ENCODE results near the gene LYL1. TPM values are rescaled to one million over a fixed set of nuclear protein-coding genes. Genes with fewer than 3 reads are reported as not detected.

LYL1 gene
- total RNA-seq, 2 experiments from 2014 or later = 3.3 to 3.8 TPM

- ATAC-seq (no peak), DNase-seq (no peak)
- no peak overlapping the region for H3K27ac Mint-ChIP-seq
- POLR2A ChIA-PET = no interaction called here
- H3K4me1 Mint-ChIP-seq (ENCODE audit: low read depth) = no peaks in the 10 kb centered on the region
- no peaks in the 10 kb centered on the region for H3K36me3 Mint-ChIP-seq (ENCODE audit: low read depth)
- H3K9me3 Mint-ChIP-seq (ENCODE audit: insufficient read depth) = no peaks in the 10 kb centered on the region
- H3K27me3 Mint-ChIP-seq (ENCODE audit: low read depth) = no peaks in the 10 kb centered on the region
- CTCF ChIA-PET = interaction anchor here (1.0 to 1.4 kb wide), 3 partner anchors 15 to 113 kb away, joined by 3 to 6 read pairs (median 6); no protein-coding TSS in a partner anchor
- no peak overlapping the region for H3K4me3 Mint-ChIP-seq
Measured at GRCh38 chr19:13078897-13079541, 23.6 kb downstream of the LYL1 start.

DNA sequence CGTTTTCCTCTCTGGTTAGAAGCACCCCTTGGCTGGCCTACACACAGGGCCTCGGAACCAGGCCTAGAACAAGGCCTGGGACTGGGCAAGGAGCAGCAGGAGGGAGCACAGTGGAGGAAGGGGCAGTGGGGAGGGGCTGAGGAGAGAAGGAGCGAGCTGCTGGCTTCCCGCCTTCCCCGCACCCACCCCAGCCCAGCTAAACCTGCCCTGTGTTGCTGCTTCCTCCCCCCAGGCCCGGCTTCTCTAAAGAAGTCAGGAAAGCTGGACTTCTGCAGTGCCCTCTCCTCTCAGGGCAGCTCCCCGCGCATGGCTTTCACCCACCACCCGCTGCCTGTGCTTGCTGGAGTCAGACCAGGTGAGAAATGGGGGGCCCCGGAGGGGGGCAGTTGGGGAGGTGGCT is 24.3 kb downstream of the LYL1 start:
- POLR2A ChIA-PET = no interaction called here
- no peaks in the 10 kb centered on the region for H3K4me1 Mint-ChIP-seq (ENCODE audit: low read depth)

DNA sequence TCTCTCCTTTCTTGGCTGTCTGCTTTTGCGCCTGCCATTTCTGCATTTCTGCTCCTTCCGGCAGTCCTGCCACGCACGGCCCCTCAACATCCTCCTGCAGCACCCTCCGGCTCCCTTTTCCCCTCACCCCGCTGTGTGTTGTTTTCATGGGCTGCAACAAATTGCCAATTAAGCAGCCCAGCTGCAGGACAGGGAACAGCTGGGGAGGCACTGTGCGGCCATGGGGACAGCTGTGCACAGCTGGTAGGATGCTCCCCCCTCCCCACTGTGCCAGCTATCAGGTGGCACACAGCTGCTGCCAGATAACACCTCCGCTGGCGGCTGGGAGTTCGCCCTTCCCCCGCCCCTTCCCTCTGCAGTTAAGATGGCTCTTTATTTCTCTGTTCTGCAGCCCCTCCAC is 25.4 kb downstream of the LYL1 start:
- DNase-seq = no peak

More for the DNA sequence above, 24.3 kb downstream of the LYL1 start:
- H3K27me3 Mint-ChIP-seq (ENCODE audit: low read depth) = no peaks in the 10 kb centered on the region
- H3K27ac Mint-ChIP-seq = no peak overlapping the region
- no peaks in the 10 kb centered on the region for H3K36me3 Mint-ChIP-seq (ENCODE audit: low read depth)
- CTCF ChIA-PET = interaction anchor here (1.4 to 1.6 kb wide), 2 partner anchors 15 to 113 kb away, joined by 6 read pairs; no protein-coding TSS in a partner anchor
- H3K4me3 Mint-ChIP-seq = no peak overlapping the region
- ATAC-seq (no peak), DNase-seq (no peak)
- H3K9me3 Mint-ChIP-seq (ENCODE audit: insufficient read depth) = no peaks in the 10 kb centered on the region

DNA sequence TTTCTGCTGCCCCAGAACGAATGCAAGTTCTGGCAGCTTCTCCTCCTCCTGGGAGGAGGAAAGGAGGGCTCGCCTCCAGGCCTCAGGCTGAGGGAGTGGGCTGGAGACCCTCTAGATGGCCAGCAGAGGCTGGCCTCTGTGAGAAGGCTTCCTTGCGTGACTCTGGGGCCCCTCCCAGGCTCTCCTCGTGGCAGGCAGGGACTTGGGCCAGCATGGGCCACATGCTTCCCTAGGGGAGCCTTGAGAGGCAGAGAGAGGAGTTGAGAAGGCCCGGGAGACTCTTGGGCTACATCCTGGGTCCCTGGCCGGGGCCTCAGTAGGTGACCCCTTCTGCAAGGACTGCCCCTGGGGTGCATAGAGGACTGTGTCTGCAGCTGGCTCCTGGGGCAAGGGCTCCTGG is 25.9 kb downstream of the LYL1 start:
- Mint-ChIP-seq H3K4me1 (ENCODE audit: low read depth) (no peaks in the 10 kb centered on the region), H3K27ac (no peak overlapping the region), H3K27me3 (ENCODE audit: low read depth) (no peaks in the 10 kb centered on the region), H3K4me3 (no peak overlapping the region), H3K9me3 (ENCODE audit: insufficient read depth) (no peaks in the 10 kb centered on the region), H3K36me3 (ENCODE audit: low read depth) (no peaks in the 10 kb centered on the region)
- POLR2A ChIA-PET = no interaction called here
- ATAC-seq = no peak
- CTCF ChIA-PET = interaction anchor here (1.0 to 1.6 kb wide), 3 partner anchors 16 to 18 kb away, joined by 3 to 6 read pairs (median 5); no protein-coding TSS in a partner anchor
- no peak for DNase-seq

More for the DNA sequence above, 25.4 kb downstream of the LYL1 start:
- H3K27ac Mint-ChIP-seq = no peak overlapping the region
- ATAC-seq = no peak
- H3K4me3 Mint-ChIP-seq = no peak overlapping the region
- ChIA-PET CTCF (interaction anchor here (1.0 to 1.6 kb wide), 4 partner anchors 16 to 112 kb away, joined by 3 to 6 read pairs (median 4); no protein-coding TSS in a partner anchor), POLR2A (no interaction called here)
- H3K36me3 Mint-ChIP-seq (ENCODE audit: low read depth) = no peaks in the 10 kb centered on the region
- H3K27me3 Mint-ChIP-seq (ENCODE audit: low read depth) = no peaks in the 10 kb centered on the region
- no peaks in the 10 kb centered on the region for H3K4me1 Mint-ChIP-seq (ENCODE audit: low read depth)
- H3K9me3 Mint-ChIP-seq (ENCODE audit: insufficient read depth) = no peaks in the 10 kb centered on the region

GRCh38 chr19:13076320-13076719 is 26.3 kb downstream of the LYL1 start:
- POLR2A ChIA-PET = no interaction called here
- Mint-ChIP-seq H3K9me3 (ENCODE audit: insufficient read depth) (no peaks in the 10 kb centered on the region), H3K4me3 (no peak overlapping the region), H3K27ac (no peak overlapping the region), H3K27me3 (ENCODE audit: low read depth) (no peaks in the 10 kb centered on the region), H3K36me3 (ENCODE audit: low read depth) (no peaks in the 10 kb centered on the region), H3K4me1 (ENCODE audit: low read depth) (no peaks in the 10 kb centered on the region)
- ATAC-seq (no peak), DNase-seq (no peak)
- CTCF ChIA-PET = no interaction called here

GRCh38 chr19:13074378-13074777 is 28.3 kb downstream of the LYL1 start:
- no peaks in the 10 kb centered on the region for H3K4me1 Mint-ChIP-seq (ENCODE audit: low read depth)
- H3K27ac Mint-ChIP-seq = no peak overlapping the region
- H3K9me3 Mint-ChIP-seq (ENCODE audit: insufficient read depth) = no peaks in the 10 kb centered on the region
- H3K27me3 Mint-ChIP-seq (ENCODE audit: low read depth) = no peaks in the 10 kb centered on the region
- no peak overlapping the region for H3K4me3 Mint-ChIP-seq
- ATAC-seq = no peak
- no peaks in the 10 kb centered on the region for H3K36me3 Mint-ChIP-seq (ENCODE audit: low read depth)
- no peak for DNase-seq
- CTCF ChIA-PET = interaction anchor here (1.6 to 2.2 kb wide), 2 partner anchors 10 to 13 kb away, joined by 6 to 10 read pairs; no protein-coding TSS in a partner anchor
- POLR2A ChIA-PET = interaction anchor here (0.6 kb wide), 1 partner anchor 20 kb away, joined by 3 read pairs; no protein-coding TSS in a partner anchor

- no peak for DNase-seq
- no peak overlapping the region for H3K4me3 Mint-ChIP-seq
- no peak for ATAC-seq
- ChIA-PET CTCF (interaction anchor here (1.1 to 2.2 kb wide), 4 partner anchors 9 to 108 kb away, joined by 3 to 10 read pairs (median 7); no protein-coding TSS in a partner anchor), POLR2A (no interaction called here)
- no peaks in the 10 kb centered on the region for H3K4me1 Mint-ChIP-seq (ENCODE audit: low read depth)
- H3K9me3 Mint-ChIP-seq (ENCODE audit: insufficient read depth) = no peaks in the 10 kb centered on the region
- no peaks in the 10 kb centered on the region for H3K36me3 Mint-ChIP-seq (ENCODE audit: low read depth)
- no peak overlapping the region for H3K27ac Mint-ChIP-seq
- H3K27me3 Mint-ChIP-seq (ENCODE audit: low read depth) = no peaks in the 10 kb centered on the region
Measured at GRCh38 chr19:13073263-13073662, 29.4 kb downstream of the LYL1 start.

DNA sequence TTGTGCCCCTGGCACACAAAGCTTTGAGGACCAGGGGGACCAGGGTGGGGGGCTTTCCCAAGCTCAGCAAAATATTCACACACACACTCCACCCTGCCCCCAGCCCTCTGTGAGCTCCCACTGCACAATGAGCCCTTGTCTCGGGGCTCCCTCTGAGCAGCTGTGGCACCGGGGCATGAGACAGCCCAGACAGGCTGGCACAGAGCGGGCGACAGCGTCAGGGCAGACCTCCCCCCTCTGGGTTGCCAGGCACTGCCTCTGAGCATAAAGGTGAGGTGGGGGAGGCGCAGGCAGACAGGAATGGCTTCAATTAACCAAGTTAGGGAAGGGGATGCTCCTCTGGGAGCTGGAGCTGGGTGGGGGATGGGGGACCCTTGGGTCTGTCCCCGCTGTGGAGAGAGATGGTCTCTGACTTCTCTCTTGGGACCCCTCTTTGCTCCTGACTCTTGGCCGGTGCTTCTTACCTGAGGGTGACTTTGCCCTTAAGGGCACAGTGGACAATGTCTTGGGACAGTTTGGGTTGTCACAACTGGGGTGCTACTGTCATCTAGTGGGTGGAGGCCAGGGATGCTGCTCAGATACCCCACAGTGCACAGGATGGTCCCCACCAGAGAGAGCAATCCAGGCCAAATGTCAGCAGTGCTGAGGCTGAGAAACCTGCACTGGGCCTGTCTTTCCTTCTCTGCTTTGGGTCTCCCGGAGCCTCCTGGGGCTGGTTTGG is 30.3 kb downstream of the LYL1 start:
- Mint-ChIP-seq H3K9me3 (ENCODE audit: insufficient read depth) (no peaks in the 10 kb centered on the region), H3K27ac (no peak overlapping the region), H3K27me3 (ENCODE audit: low read depth) (no peaks in the 10 kb centered on the region), H3K4me1 (ENCODE audit: low read depth) (no peaks in the 10 kb centered on the region), H3K36me3 (ENCODE audit: low read depth) (no peaks in the 10 kb centered on the region), H3K4me3 (no peak overlapping the region)
- POLR2A ChIA-PET = no interaction called here
- CTCF ChIA-PET = interaction anchor here (1.2 to 2.2 kb wide), 3 partner anchors 11 to 107 kb away, joined by 3 to 10 read pairs (median 8); no protein-coding TSS in a partner anchor
- ATAC-seq (no peak), DNase-seq (no peak)

GRCh38 chr19:13071444-13072187 is 31.0 kb downstream of the LYL1 start:
- ChIA-PET POLR2A (no interaction called here), CTCF (interaction anchor here (1.2 to 3.1 kb wide), 3 partner anchors 10 to 41 kb away, joined by 3 to 16 read pairs (median 5); no protein-coding TSS in a partner anchor)

DNA sequence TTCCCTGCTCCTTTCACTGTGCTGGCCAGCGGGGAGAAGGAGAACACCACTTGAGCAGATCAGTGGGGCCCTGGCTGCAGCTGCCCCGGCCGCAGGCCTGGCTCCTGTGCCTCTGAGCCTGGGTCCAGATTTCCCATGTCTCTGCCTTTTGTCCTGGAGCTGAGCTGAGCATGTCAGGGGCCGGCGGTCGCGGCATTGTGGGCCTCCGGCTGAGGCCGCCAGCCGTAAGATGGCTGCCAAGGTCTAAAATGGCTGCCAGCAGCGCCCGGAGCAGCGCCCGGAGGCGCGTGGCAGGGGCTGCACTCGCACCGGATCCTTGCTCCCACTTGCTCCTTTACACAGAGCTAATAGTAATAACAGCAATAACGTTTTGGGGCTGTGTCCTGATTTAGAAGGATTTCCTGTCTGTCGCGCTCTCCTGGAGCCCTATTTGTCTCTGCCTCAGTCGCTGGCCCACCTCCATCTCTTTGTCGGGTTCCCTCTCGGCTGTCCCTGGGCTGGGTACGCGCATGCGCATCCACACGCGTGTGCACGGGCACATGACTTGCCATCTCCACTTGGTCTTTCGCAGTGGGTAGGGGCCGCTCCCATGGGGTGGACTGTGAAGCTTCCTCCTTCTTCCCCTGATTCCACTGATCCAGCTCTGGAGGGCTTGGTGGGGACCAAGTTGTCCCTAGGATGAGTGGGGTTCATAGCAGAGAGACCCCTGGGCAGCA is 32.1 kb downstream of the LYL1 start:
- ChIA-PET POLR2A (no interaction called here), CTCF (interaction anchor here (1.0 to 3.1 kb wide), 4 partner anchors 9 to 105 kb away, joined by 5 to 17 read pairs (median 11); no protein-coding TSS in a partner anchor)
- no peak for ATAC-seq
- Mint-ChIP-seq H3K4me3 (no peak overlapping the region), H3K27me3 (ENCODE audit: low read depth) (no peaks in the 10 kb centered on the region), H3K9me3 (ENCODE audit: insufficient read depth) (no peaks in the 10 kb centered on the region), H3K27ac (no peak overlapping the region), H3K36me3 (ENCODE audit: low read depth) (no peaks in the 10 kb centered on the region), H3K4me1 (ENCODE audit: low read depth) (no peaks in the 10 kb centered on the region)
- DNase-seq = no peak

More at GRCh38 chr19:13071444-13072187, 31.0 kb downstream of the LYL1 start:
- DNase-seq (no peak), ATAC-seq (no peak)
- H3K9me3 Mint-ChIP-seq (ENCODE audit: insufficient read depth) = no peaks in the 10 kb centered on the region
- H3K27me3 Mint-ChIP-seq (ENCODE audit: low read depth) = no peaks in the 10 kb centered on the region
- no peak overlapping the region for H3K27ac Mint-ChIP-seq
- no peak overlapping the region for H3K4me3 Mint-ChIP-seq
- no peaks in the 10 kb centered on the region for H3K4me1 Mint-ChIP-seq (ENCODE audit: low read depth)
- no peaks in the 10 kb centered on the region for H3K36me3 Mint-ChIP-seq (ENCODE audit: low read depth)

Measured in activated CD8-positive, alpha-beta T cell treated with anti-CD3 and anti-CD28 coated beads, Interleukin-2, amount 10 ng/mL, durations not matched to agents 7 days and 5 days (primary cell).